Activated T-cell treated with anti-CD3 and anti-CD28 coated beads for 48 hours (primary cell): ENCODE results near the gene ALLC.
A peak's percentile ranks its signal among the peaks of the same experiment; 100 is the strongest.

Source experiments
- DNase-seq: peaks from one replicate; pipeline ENCODE4 v3.0.0-alpha.2; 2020; ENCODE audit warnings: low read depth

ALLC gene

GRCh38 chr2:3639653-3640052 lies 18.3 kb upstream of the ALLC start:
- DNase-seq, result no peak

- DNase-seq, result no peak
Measured at GRCh38 chr2:3641181-3641580, 16.8 kb upstream of the ALLC start.

GRCh38 chr2:3641841-3642421 lies 16.1 kb upstream of the ALLC start:
- no peak for DNase-seq

GRCh38 chr2:3642521-3643215 lies 15.3 kb upstream of the ALLC start:
- no peak for DNase-seq

GRCh38 chr2:3643371-3644245 lies 14.4 kb upstream of the ALLC start:
- no peak for DNase-seq

GRCh38 chr2:3644246-3644525 lies 13.8 kb upstream of the ALLC start:
- DNase-seq, result no peak

- no peak for DNase-seq
Measured at GRCh38 chr2:3644891-3645605, 13.0 kb upstream of the ALLC start.

GRCh38 chr2:3645745-3646389 lies 12.1 kb upstream of the ALLC start:
- no peak for DNase-seq

- DNase-seq, result no peak
Measured at GRCh38 chr2:3646446-3646845, 11.6 kb upstream of the ALLC start.

GRCh38 chr2:3647246-3647645 lies 10.8 kb upstream of the ALLC start:
- DNase-seq, result no peak

GRCh38 chr2:3647831-3648651 lies 10.0 kb upstream of the ALLC start:
- DNase-seq, result no peak

GRCh38 chr2:3648652-3649177 lies 9.3 kb upstream of the ALLC start:
- no peak for DNase-seq

GRCh38 chr2:3649581-3649980 lies 8.4 kb upstream of the ALLC start:
- no peak for DNase-seq

GRCh38 chr2:3650140-3650920 lies 7.7 kb upstream of the ALLC start:
- no peak for DNase-seq

GRCh38 chr2:3651691-3652648 lies 6.0 kb upstream of the ALLC start:
- DNase-seq, result peak; percentile 55

GRCh38 chr2:3652896-3653625 lies 4.9 kb upstream of the ALLC start:
- DNase-seq, result no peak

GRCh38 chr2:3654011-3654410 lies 4.0 kb upstream of the ALLC start:
- DNase-seq, result no peak

- DNase-seq, result no peak
Measured at GRCh38 chr2:3654531-3655225, 3.3 kb upstream of the ALLC start.
